HepG2 (cell line): Measurements from ENCODE around the gene SGPP1. TPM values are rescaled to one million over a fixed set of nuclear protein-coding genes. Genes with fewer than 3 reads are reported as not detected.

Source experiments
- ATAC-seq: fragments of 200-7000 bp; cut with Tn5 transposase; 3 replicates; pipeline ENCODE4 v1.9.1; 2020; ENCODE audit warnings: mild to moderate bottlenecking, moderate library complexity
- BruUV-seq: library from RNA; stranded (reverse); fragments of 400-500 nt; replicated peaks from 2 replicates; lab custom pipeline; 2021; lab: Mats Ljungman, UMichigan
- CTCF ChIA-PET: fragments of 300-600 bp; formaldehyde crosslinking; extraction: SDS; loops from one replicate; lab custom pipeline; 2021; ENCODE audit warnings: low total read pairs, inconsistent platforms, low intra/inter-chr PET ratio; lab: Yijun Ruan, JAX
- POLR2A ChIA-PET: fragments of 350-600 bp; sonication (Branson Sonifier 250); formaldehyde crosslinking; loops from one replicate; lab custom pipeline; 2020; ENCODE audit warnings: antibody characterized with exemption, inconsistent platforms; lab: Yijun Ruan, JAX
- DNase-seq: peaks from one replicate; pipeline ENCODE4 v3.0.0-alpha.2; 2015; ENCODE audit warnings: low spot score
- FAIRE-seq: peaks from 3 replicates; lab custom pipeline; 2011; peaks lifted over from hg19 to GRCh38; lab: Jason Lieb, UNC
- H2AFZ ChIP-seq: one replicate; pipeline ENCODE4 v1.6.1; 2011; ENCODE audit warnings: low read length, inconsistent platforms
- H3K27ac ChIP-seq: fragments of 300-600 bp; 3 replicates; pipeline ENCODE4 v1.8.0; 2011; ENCODE audit warnings: mixed run types, mild to moderate bottlenecking, mixed read lengths, low read length, inconsistent platforms; ENCODE audit not compliant: insufficient read depth; ENCODE audit errors: extremely low read length
- H3K27me3 ChIP-seq, 2 experiments: fragments of 200-600 bp in 1 of 2; 2 replicates in 1 of 2; 3 replicates in 1 of 2; pipeline versions ENCODE4 v1.6.0 to v1.8.0; 2011; ENCODE audit warnings: low read length in 2 of 2, mild to moderate bottlenecking in 2 of 2, moderate library complexity in 2 of 2, inconsistent platforms in 1 of 2; ENCODE audit not compliant: insufficient read depth in 2 of 2, control insufficient read depth in 1 of 2
- H3K36me3 ChIP-seq, 2 experiments: fragments of 200-600 bp in 1 of 2; replicated peaks in 1 of 2; 2 replicates in 1 of 2; 3 replicates in 1 of 2; pipeline versions ENCODE4 v1.5.1 to v1.8.0; 2011; ENCODE audit warnings: low read length in 2 of 2, inconsistent platforms in 1 of 2; ENCODE audit not compliant: insufficient read depth in 2 of 2, control insufficient read depth in 1 of 2
- H3K4me1 ChIP-seq: 2 replicates; pipeline ENCODE4 v1.5.1; 2012; ENCODE audit warnings: low read length, inconsistent platforms; ENCODE audit not compliant: insufficient read depth
- H3K4me2 ChIP-seq: 2 replicates; pipeline ENCODE4 v1.6.0; 2011; ENCODE audit warnings: low read depth, low read length, inconsistent platforms
- H3K4me3 ChIP-seq, 3 experiments: fragments of 200-600 bp in 1 of 3; sonication (generic), shearing (Covaris generic) in 1 of 3; replicated peaks in 1 of 3; 2 replicates each; pipeline ENCODE4 v1.5.1; 2011 to 2016; ENCODE audit warnings: low read length in 3 of 3, inconsistent platforms in 2 of 3, low read depth in 2 of 3, mild to moderate bottlenecking in 2 of 3, control low read depth in 1 of 3, mixed read lengths in 1 of 3; ENCODE audit not compliant: insufficient read depth in 1 of 3
- H3K79me2 ChIP-seq: one replicate; pipeline ENCODE4 v1.6.1; 2011; ENCODE audit warnings: low read length, inconsistent platforms; ENCODE audit not compliant: insufficient read depth
- H3K9ac ChIP-seq: 2 replicates; pipeline ENCODE4 v1.6.0; 2011; ENCODE audit warnings: mild to moderate bottlenecking, low read depth, low read length, inconsistent platforms; ENCODE audit not compliant: insufficient read depth
- H3K9me3 ChIP-seq: 2 replicates; pipeline ENCODE4 v1.5.1; 2012; ENCODE audit warnings: mild to moderate bottlenecking, low read length
- H4K20me1 ChIP-seq: 2 replicates; pipeline ENCODE4 v1.6.0; 2011; ENCODE audit warnings: inconsistent platforms, mild to moderate bottlenecking, low read length, moderate library complexity; ENCODE audit not compliant: insufficient read depth
- HNRNPL ChIP-seq: fragments of 200-400 bp; formaldehyde crosslinking; IDR thresholded peaks from 2 replicates; pipeline ENCODE4 v1.6.1; 2017; ENCODE audit warnings: mild to moderate bottlenecking, low read depth, low read length
- HOXA5 ChIP-seq: sonication (generic); formaldehyde crosslinking; IDR thresholded peaks from 2 replicates; pipeline ENCODE4 v1.4.0; 2020; ENCODE audit warnings: missing genetic modification reagents
- KIAA2018 ChIP-seq: sonication (generic); formaldehyde crosslinking; IDR thresholded peaks from 2 replicates; pipeline ENCODE4 v1.5.0; 2020; ENCODE audit warnings: mild to moderate bottlenecking, missing genetic modification reagents, borderline replicate concordance
- SNAPC2 ChIP-seq: sonication (generic); formaldehyde crosslinking; IDR thresholded peaks from 2 replicates; pipeline ENCODE4 v1.8.1; 2022; ENCODE audit warnings: mild to moderate bottlenecking, missing genetic modification reagents
- ZNF44 ChIP-seq: sonication (generic); formaldehyde crosslinking; IDR thresholded peaks from 2 replicates; pipeline ENCODE4 v1.5.1; 2020; ENCODE audit warnings: mild to moderate bottlenecking, missing genetic modification reagents
- ZNF512B ChIP-seq: sonication (generic); formaldehyde crosslinking; IDR thresholded peaks from 2 replicates; pipeline ENCODE4 v1.5.1; 2020; ENCODE audit warnings: missing genetic modification reagents, mild to moderate bottlenecking, borderline replicate concordance
- WGBS: methylation state at CpG from one replicate; pipeline ENCODE4 v1.1.6; 2017; ENCODE audit warnings: low lambda C conversion rate; 5-methylcytosine and 5-hydroxymethylcytosine counted together
- in situ Hi-C: cut with HindIII; loops from 2 replicates; pipeline ENCODE4 v1.10.0; 2017; ENCODE audit warnings: low pct_unique_long_range_greater_than_20kb; ENCODE audit not compliant: extremely low pct_ligation_motif_present
- intact Hi-C: fragments of 100-400 bp; cut with micrococcal nuclease; formaldehyde crosslinking; loops from one replicate; pipeline ENCODE4 v1.10.0; 2022; ENCODE audit not compliant: unreplicated experiment
- polyA plus RNA-seq, 8 experiments: library from polyadenylated mRNA; depleted of rRNA in 3 of 8; stranded (reverse) in 7 of 8; unstranded in 1 of 8; fragments of >200 nt; fragmentation: Illumina TruSeq in 4 of 8; extraction: Trizol in 4 of 8; gene quantifications; 2 replicates each; pipeline versions ENCODE4 v1.2.1 to v1.2.3, GENCODE V29; 2011 to 2016; ENCODE audit warnings: low read depth in 4 of 8, missing spikeins in 1 of 8, mixed read lengths in 1 of 8; ENCODE audit not compliant: insufficient read depth in 1 of 8
- total RNA-seq, 5 experiments: library from RNA; depleted of rRNA; stranded (reverse); fragments of >200 nt; fragmentation: Illumina TruSeq; extraction: Trizol; gene quantifications; 2 replicates each; pipeline ENCODE4 v1.2.3, GENCODE V29; 2016; ENCODE audit warnings: low read depth in 1 of 5

The SGPP1 gene
- total and polyA plus RNA-seq, 2 of the 13 experiments (the other 11 are each of a cell fraction or from before 2014, with no cell fraction given): 6.4 to 6.8 TPM

- H3K9ac ChIP-seq: no peak overlapping the region
- no peak for ATAC-seq
- no TSS peak for BruUV-seq
- CTCF ChIA-PET: no interaction called here
- no peaks in the 10 kb centered on the region for H4K20me1 ChIP-seq
- H3K4me2 ChIP-seq: no peak overlapping the region
- in situ Hi-C loops: no loop called here
- POLR2A ChIA-PET: interaction anchor here (5.3 kb wide), 1 partner anchor 10 kb away, joined by 25 read pairs; the partner anchor contains the start of gene WDR89
- no peak for DNase-seq
- H3K4me3 ChIP-seq: no peak overlapping the region
- no peak for FAIRE-seq
- no peaks in the 10 kb centered on the region for H3K27me3 ChIP-seq
- no peak for TF ChIP-seq ZNF512B (CRISPR knock-in tag)
- intact Hi-C loops: no loop called here
- no peaks in the 10 kb centered on the region for H3K9me3 ChIP-seq
- no peaks in the 10 kb centered on the region for H3K79me2 ChIP-seq
- 96% methylated on average over 3 of the region's 3 CpGs for WGBS
- H2AFZ ChIP-seq: no peak overlapping the region
- no peak overlapping the region for H3K27ac ChIP-seq
- no peaks in the 10 kb centered on the region for H3K4me1 ChIP-seq
- no peaks in the 10 kb centered on the region for H3K36me3 ChIP-seq
These were observed 75.5 kb downstream of the SGPP1 start for GRCh38 chr14:63652406-63652805.

GRCh38 chr14:63650256-63650952 is 77.5 kb downstream of the SGPP1 start:
- no peak for DNase-seq
- Histone ChIP-seq H3K9me3 (no peaks in the 10 kb centered on the region), H2AFZ (no peak overlapping the region), H3K4me1 (no peaks in the 10 kb centered on the region), H3K4me3 (no peak overlapping the region), H4K20me1 (no peaks in the 10 kb centered on the region), H3K36me3 (no peaks in the 10 kb centered on the region), H3K27me3 (no peaks in the 10 kb centered on the region), H3K4me2 (no peak overlapping the region), H3K27ac (no peak overlapping the region), H3K79me2 (no peaks in the 10 kb centered on the region), H3K9ac (no peak overlapping the region)
- intact Hi-C loops (no loop called here), in situ Hi-C loops (no loop called here)
- 88% methylated on average over 3 of the region's 3 CpGs for WGBS
- ATAC-seq: no peak
- CTCF ChIA-PET: no interaction called here
- BruUV-seq: no TSS peak
- FAIRE-seq: no peak
- POLR2A ChIA-PET: interaction anchor here (5.3 kb wide), 1 partner anchor 8 kb away, joined by 25 read pairs; the partner anchor contains the start of gene WDR89
- TF ChIP-seq ZNF44 (CRISPR knock-in tag) (no peak), HNRNPL (no peak), KIAA2018 (CRISPR knock-in tag) (no peak), SNAPC2 (no peak), HOXA5 (no peak)
